ENCODE results near the gene CLIC4.

DNA sequence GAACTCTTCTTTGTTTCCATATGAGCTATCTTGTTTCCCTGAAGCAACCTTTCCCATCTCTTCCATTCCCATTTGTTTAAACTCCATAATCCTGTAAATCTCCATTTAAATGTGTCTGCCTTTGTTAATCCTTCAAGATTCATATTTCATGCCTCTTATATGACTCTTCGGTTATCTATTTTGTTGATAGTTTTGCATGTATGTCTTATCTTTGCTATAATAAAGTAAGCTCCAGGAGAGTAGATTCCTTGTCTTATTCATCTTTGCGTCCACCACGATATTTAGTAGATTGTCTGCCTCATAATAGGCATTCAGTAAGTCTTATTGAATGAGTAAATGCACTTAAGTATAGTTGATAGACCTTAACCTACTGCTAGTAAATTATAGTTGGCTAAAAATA, 18.4 kb downstream of the CLIC4 start:
- TF ChIP-seq, protein P1, sequence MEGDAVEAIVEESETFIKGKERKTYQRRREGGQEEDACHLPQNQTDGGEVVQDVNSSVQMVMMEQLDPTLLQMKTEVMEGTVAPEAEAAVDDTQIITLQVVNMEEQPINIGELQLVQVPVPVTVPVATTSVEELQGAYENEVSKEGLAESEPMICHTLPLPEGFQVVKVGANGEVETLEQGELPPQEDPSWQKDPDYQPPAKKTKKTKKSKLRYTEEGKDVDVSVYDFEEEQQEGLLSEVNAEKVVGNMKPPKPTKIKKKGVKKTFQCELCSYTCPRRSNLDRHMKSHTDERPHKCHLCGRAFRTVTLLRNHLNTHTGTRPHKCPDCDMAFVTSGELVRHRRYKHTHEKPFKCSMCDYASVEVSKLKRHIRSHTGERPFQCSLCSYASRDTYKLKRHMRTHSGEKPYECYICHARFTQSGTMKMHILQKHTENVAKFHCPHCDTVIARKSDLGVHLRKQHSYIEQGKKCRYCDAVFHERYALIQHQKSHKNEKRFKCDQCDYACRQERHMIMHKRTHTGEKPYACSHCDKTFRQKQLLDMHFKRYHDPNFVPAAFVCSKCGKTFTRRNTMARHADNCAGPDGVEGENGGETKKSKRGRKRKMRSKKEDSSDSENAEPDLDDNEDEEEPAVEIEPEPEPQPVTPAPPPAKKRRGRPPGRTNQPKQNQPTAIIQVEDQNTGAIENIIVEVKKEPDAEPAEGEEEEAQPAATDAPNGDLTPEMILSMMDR (optimal IDR thresholded peaks at IDR 0.05 in 1 of 3, IDR thresholded peaks at IDR 0.05 in 1 of 3, conservative IDR thresholded peaks at IDR 0.05 in 1 of 3; ENCODE audit: extremely low read depth in 1 of 3, insufficient read depth in 2 of 3, low read length in 3 of 3): no peak
- no peak for TF ChIP-seq EZH2 (IDR thresholded peaks at IDR 0.05; ENCODE audit: low read length)

All from keratinocyte (primary cell).